H9 (cell line): ENCODE results near the gene FLNA. TPM values are rescaled to one million over a fixed set of nuclear protein-coding genes. Genes with fewer than 3 reads are reported as not detected.

Experiments used
- DNase-seq: peaks from one replicate; pipeline ENCODE4 v3.0.0-alpha.2; 2017
- H2AFZ ChIP-seq: one replicate; pipeline ENCODE4 v1.6.1; 2013; ENCODE audit warnings: mild to moderate bottlenecking, low read length, control low read depth, moderate library complexity
- H2AK5ac ChIP-seq: 2 replicates; pipeline ENCODE4 v1.6.1; 2013; ENCODE audit warnings: low read length, control low read depth, mixed read lengths; ENCODE audit not compliant: insufficient read length
- H2BK120ac ChIP-seq: one replicate; pipeline ENCODE4 v1.6.1; 2013; ENCODE audit warnings: low read depth, mild to moderate bottlenecking, low read length, control low read depth, inconsistent platforms; ENCODE audit not compliant: poor library complexity, severe bottlenecking
- H2BK12ac ChIP-seq: 2 replicates; pipeline ENCODE4 v1.6.1; 2013; ENCODE audit warnings: low read length, control low read depth, mixed read lengths, low read depth; ENCODE audit not compliant: insufficient read length
- H2BK15ac ChIP-seq: 2 replicates; pipeline ENCODE4 v1.6.1; 2013; ENCODE audit warnings: low read depth, low read length, control low read depth
- H2BK20ac ChIP-seq: one replicate; pipeline ENCODE4 v1.6.1; 2013; ENCODE audit warnings: low read depth, mild to moderate bottlenecking, low read length, control low read depth, inconsistent platforms; ENCODE audit not compliant: poor library complexity, severe bottlenecking
- H2BK5ac ChIP-seq: 2 replicates; pipeline ENCODE4 v1.6.1; 2013; ENCODE audit warnings: low read length, control low read depth, mixed read lengths; ENCODE audit not compliant: insufficient read length
- H3K14ac ChIP-seq: 2 replicates; pipeline ENCODE4 v1.6.1; 2013; ENCODE audit warnings: low read length, control low read depth; ENCODE audit not compliant: insufficient read depth
- H3K18ac ChIP-seq: 2 replicates; pipeline ENCODE4 v1.6.1; 2013; ENCODE audit warnings: low read depth, mild to moderate bottlenecking, mixed read lengths, low read length, control low read depth; ENCODE audit not compliant: insufficient read length
- H3K23ac ChIP-seq: 2 replicates; pipeline ENCODE4 v1.6.1; 2013; ENCODE audit warnings: low read length, control low read depth, mixed read lengths, low read depth; ENCODE audit not compliant: insufficient read length
- H3K23me2 ChIP-seq: 2 replicates; pipeline ENCODE4 v1.6.1; 2013; ENCODE audit warnings: low read depth, mild to moderate bottlenecking, mixed read lengths, low read length, control low read depth; ENCODE audit not compliant: insufficient read length, poor library complexity, severe bottlenecking
- H3K27ac ChIP-seq: 2 replicates; pipeline ENCODE4 v1.5.1; 2013; ENCODE audit warnings: low read length, control low read depth, mixed read lengths, low read depth; ENCODE audit not compliant: insufficient read length
- H3K27me3 ChIP-seq: 2 replicates; pipeline ENCODE4 v1.6.1; 2013; ENCODE audit warnings: low read length, control low read depth, inconsistent platforms; ENCODE audit not compliant: insufficient read depth
- H3K4ac ChIP-seq: 2 replicates; pipeline ENCODE4 v1.6.1; 2013; ENCODE audit warnings: low read depth, mild to moderate bottlenecking, control low read depth, inconsistent platforms, low read length, moderate library complexity
- H3K4me1 ChIP-seq: 2 replicates; pipeline ENCODE4 v1.6.1; 2013; ENCODE audit warnings: low read length, control low read depth, inconsistent platforms; ENCODE audit not compliant: insufficient read depth
- H3K4me2 ChIP-seq: 2 replicates; pipeline ENCODE4 v1.6.1; 2013; ENCODE audit warnings: low read length, control low read depth, mixed read lengths; ENCODE audit not compliant: insufficient read length, insufficient read depth
- H3K56ac ChIP-seq: 2 replicates; pipeline ENCODE4 v1.6.1; 2013; ENCODE audit warnings: low read depth, mild to moderate bottlenecking, mixed read lengths, low read length, control low read depth; ENCODE audit not compliant: insufficient read length
- H3K79me1 ChIP-seq: 2 replicates; pipeline ENCODE4 v1.6.1; 2013; ENCODE audit warnings: low read depth, mild to moderate bottlenecking, moderate library complexity, low read length, control low read depth, inconsistent platforms; ENCODE audit not compliant: insufficient read depth, poor library complexity, severe bottlenecking
- H3K79me2 ChIP-seq: 2 replicates; pipeline ENCODE4 v1.6.1; 2013; ENCODE audit warnings: low read length, control low read depth, inconsistent platforms; ENCODE audit not compliant: insufficient read depth
- H3K9ac ChIP-seq: 2 replicates; pipeline ENCODE4 v1.6.1; 2013; ENCODE audit warnings: low read length, control low read depth, mixed read lengths; ENCODE audit not compliant: insufficient read length; ENCODE audit errors: extremely low read depth
- H3K9me3 ChIP-seq: one replicate; pipeline ENCODE4 v1.6.1; 2013; ENCODE audit warnings: low read depth, low read length, inconsistent platforms; ENCODE audit not compliant: control insufficient read depth
- H3T11ph ChIP-seq: one replicate; pipeline ENCODE4 v1.6.1; 2013; ENCODE audit warnings: mild to moderate bottlenecking, low read length, control low read depth, inconsistent platforms
- H4K20me1 ChIP-seq: one replicate; pipeline ENCODE4 v1.6.1; 2013; ENCODE audit not compliant: control insufficient read depth, insufficient read length, insufficient read depth
- H4K5ac ChIP-seq: 2 replicates; pipeline ENCODE4 v1.6.1; 2013; ENCODE audit warnings: low read depth, mild to moderate bottlenecking, mixed read lengths, low read length, control low read depth; ENCODE audit not compliant: insufficient read length
- H4K8ac ChIP-seq: replicated peaks from 2 replicates; pipeline ENCODE4 v1.6.1; 2013; ENCODE audit warnings: low read length, control low read depth, mixed read lengths, low read depth; ENCODE audit not compliant: insufficient read length
- H4K91ac ChIP-seq: 2 replicates; pipeline ENCODE4 v1.6.1; 2013; ENCODE audit warnings: low read depth, mild to moderate bottlenecking, moderate library complexity, mixed read lengths, low read length, control low read depth; ENCODE audit not compliant: insufficient read length
- H3K27ac Mint-ChIP-seq, 3 experiments: 2 replicates in 2 of 3; 3 replicates in 1 of 3; pipeline ENCODE4 v1.8.0; 2020 to 2021; ENCODE audit warnings: mixed read lengths in 3 of 3, mild to moderate bottlenecking in 1 of 3, moderate library complexity in 1 of 3
- H3K27me3 Mint-ChIP-seq: 2 replicates; pipeline ENCODE4 v1.8.0; 2021; ENCODE audit warnings: low read depth, mild to moderate bottlenecking, moderate library complexity, mixed read lengths
- H3K36me3 Mint-ChIP-seq, 3 experiments: 2 replicates in 2 of 3; 3 replicates in 1 of 3; pipeline ENCODE4 v1.8.0; 2020 to 2021; ENCODE audit warnings: low read depth in 3 of 3, mixed read lengths in 3 of 3; ENCODE audit not compliant: insufficient read depth in 1 of 3
- H3K4me1 Mint-ChIP-seq, 2 experiments: 2 replicates each; pipeline ENCODE4 v1.8.0; 2020; ENCODE audit warnings: mixed read lengths in 2 of 2
- H3K4me3 Mint-ChIP-seq, 2 experiments: 2 replicates in 1 of 2; 3 replicates in 1 of 2; pipeline ENCODE4 v1.8.0; 2020 to 2021; ENCODE audit warnings: mild to moderate bottlenecking in 2 of 2, mixed read lengths in 2 of 2, moderate library complexity in 1 of 2
- H3K9me3 Mint-ChIP-seq, 2 experiments: 2 replicates in 1 of 2; 3 replicates in 1 of 2; pipeline ENCODE4 v1.8.0; 2020; ENCODE audit warnings: mild to moderate bottlenecking in 2 of 2, mixed read lengths in 2 of 2, moderate library complexity in 1 of 2
- CTCF ChIP-seq: fragments of 200-600 bp; sonication (generic); conservative IDR thresholded peaks from 3 replicates; pipeline ENCODE4 v1.8.0; 2021; ENCODE audit warnings: antibody characterized with exemption, mild to moderate bottlenecking
- WGBS: extraction: QIAGEN DNeasy Blood & Tissue Kit; methylation state at CpG from one replicate; pipeline ENCODE4 v1.1.7; 2013; ENCODE audit warnings: missing lambda C conversion rate, low lambda C conversion rate, mixed read lengths; ENCODE audit not compliant: insufficient read length; ENCODE audit errors: extremely low coverage; 5-methylcytosine and 5-hydroxymethylcytosine counted together
- total RNA-seq: library from RNA; stranded (reverse); gene quantifications from 2 replicates; pipeline ENCODE4 v1.2.1, GENCODE V29; 2021

The FLNA gene
- total RNA-seq, 1 experiment from 2014 or later = 957 TPM

GRCh38 chrX:154420402-154420756, 45.9 kb upstream of the FLNA start:
- Histone ChIP-seq H2BK120ac (no peak overlapping the region), H3K56ac (no peak overlapping the region), H4K5ac (no peak overlapping the region), H3K79me2 (no peaks in the 10 kb centered on the region), H4K20me1 (no peaks in the 10 kb centered on the region), H2AFZ (no peak overlapping the region), H3K23me2 (no peaks in the 10 kb centered on the region), H3K4ac (no peak overlapping the region), H3T11ph (no peak overlapping the region), H3K79me1 (no peaks in the 10 kb centered on the region), H2BK12ac (no peak overlapping the region), H4K8ac (no peak overlapping the region), H3K23ac (no peak overlapping the region), H3K27me3 (no peaks in the 10 kb centered on the region), H2AK5ac (no peak overlapping the region), H2BK20ac (no peak overlapping the region), H3K9me3 (peaks cover 34% of the 10 kb centered on the region), H3K14ac (no peak overlapping the region), H3K27ac (no peak overlapping the region), H3K4me2 (no peak overlapping the region), H3K4me1 (no peaks in the 10 kb centered on the region), H4K91ac (no peak overlapping the region), H3K9ac (no peak overlapping the region), H2BK5ac (no peak overlapping the region), H2BK15ac (no peak overlapping the region), H3K18ac (no peak overlapping the region)
- H3K4me1 Mint-ChIP-seq = no peaks in the 10 kb centered on the region
- H3K27ac Mint-ChIP-seq = no peak overlapping the region
- TF ChIP-seq CTCF = no peak
- no peak overlapping the region for H3K4me3 Mint-ChIP-seq
- no peaks in the 10 kb centered on the region for H3K27me3 Mint-ChIP-seq
- no peak for DNase-seq
- peaks cover 64 to 73% of the 10 kb centered on the region in 2 experiments for H3K9me3 Mint-ChIP-seq
- peaks cover 11 to 19% (median 14%) of the 10 kb centered on the region in 3 experiments for H3K36me3 Mint-ChIP-seq
- WGBS = no CpG with 5 or more reads among the region's 10 CpGs
